ENCODE measurements around the gene DTNBP1. TPM values are rescaled to one million over a fixed set of nuclear protein-coding genes. Genes with fewer than 3 reads are reported as not detected.

DTNBP1 gene
- total and polyA plus RNA-seq, 2 experiments from 2014 or later, result 9.2 to 41.6 TPM

DNA sequence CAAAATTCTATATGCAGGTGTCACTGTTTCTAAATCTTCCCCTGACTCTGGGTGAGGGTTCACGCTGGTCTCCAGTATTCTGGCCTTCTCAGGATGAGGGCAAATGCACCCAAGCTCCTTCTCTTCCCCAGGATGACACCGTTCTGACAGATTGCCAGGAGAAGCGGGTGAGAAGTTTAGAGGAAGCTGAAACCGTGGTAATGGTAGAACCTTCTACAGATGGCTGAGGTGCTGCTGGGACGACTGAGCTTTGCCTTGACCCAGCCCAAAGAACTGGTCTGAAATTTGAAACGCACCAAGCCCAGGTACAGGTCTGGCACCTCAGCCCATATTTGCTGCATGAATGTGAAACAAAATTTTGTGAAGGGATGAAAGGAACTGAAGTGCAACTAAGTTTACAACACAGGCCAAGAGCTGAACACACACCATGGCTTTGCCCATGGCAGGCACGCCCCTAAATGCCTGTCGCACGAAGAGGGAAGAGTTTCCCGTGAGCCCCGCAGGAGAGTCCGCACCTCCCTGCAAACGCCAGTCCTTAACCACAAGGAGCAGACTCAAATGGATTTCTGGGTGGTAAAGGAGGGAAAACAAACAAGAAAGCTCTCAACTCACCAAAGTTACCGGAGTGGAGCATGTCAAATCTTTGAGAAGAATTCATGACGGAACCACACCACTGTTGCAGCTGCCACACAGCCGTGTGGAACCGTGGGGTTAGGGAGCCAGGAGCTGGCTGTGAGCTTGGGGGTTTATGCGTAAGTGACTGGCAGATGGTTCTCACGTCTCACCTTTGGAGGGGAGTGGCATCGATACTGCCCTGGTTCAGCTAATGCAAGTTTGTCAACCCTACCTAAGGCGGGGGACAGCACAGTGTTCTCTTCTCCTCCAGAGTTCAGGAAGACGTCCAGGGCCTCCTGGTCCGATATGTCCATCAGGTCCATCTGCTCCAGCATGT lies 138.9 kb downstream of the DTNBP1 start:
- TF ChIP-seq, protein P1, sequence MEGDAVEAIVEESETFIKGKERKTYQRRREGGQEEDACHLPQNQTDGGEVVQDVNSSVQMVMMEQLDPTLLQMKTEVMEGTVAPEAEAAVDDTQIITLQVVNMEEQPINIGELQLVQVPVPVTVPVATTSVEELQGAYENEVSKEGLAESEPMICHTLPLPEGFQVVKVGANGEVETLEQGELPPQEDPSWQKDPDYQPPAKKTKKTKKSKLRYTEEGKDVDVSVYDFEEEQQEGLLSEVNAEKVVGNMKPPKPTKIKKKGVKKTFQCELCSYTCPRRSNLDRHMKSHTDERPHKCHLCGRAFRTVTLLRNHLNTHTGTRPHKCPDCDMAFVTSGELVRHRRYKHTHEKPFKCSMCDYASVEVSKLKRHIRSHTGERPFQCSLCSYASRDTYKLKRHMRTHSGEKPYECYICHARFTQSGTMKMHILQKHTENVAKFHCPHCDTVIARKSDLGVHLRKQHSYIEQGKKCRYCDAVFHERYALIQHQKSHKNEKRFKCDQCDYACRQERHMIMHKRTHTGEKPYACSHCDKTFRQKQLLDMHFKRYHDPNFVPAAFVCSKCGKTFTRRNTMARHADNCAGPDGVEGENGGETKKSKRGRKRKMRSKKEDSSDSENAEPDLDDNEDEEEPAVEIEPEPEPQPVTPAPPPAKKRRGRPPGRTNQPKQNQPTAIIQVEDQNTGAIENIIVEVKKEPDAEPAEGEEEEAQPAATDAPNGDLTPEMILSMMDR (IDR thresholded peaks at IDR 0.05; ENCODE audit: low read depth, low read length), result no peak
- no peak for DNase-seq (ENCODE audit: low read depth in 1 of 2, low spot score in 1 of 2)
- H3K36me3 ChIP-seq, result peaks cover 13% of the 10 kb centered on the region
- H3K27ac ChIP-seq, result peak overlapping the region; percentile 37
- no peaks in the 10 kb centered on the region for H3K4me1 ChIP-seq (ENCODE audit: low read depth)
- no peaks in the 10 kb centered on the region for H3K27me3 ChIP-seq
- H3K9me3 ChIP-seq (ENCODE audit: low read depth), result no peaks in the 10 kb centered on the region
- H3K4me3 ChIP-seq, result no peak overlapping the region

DNA sequence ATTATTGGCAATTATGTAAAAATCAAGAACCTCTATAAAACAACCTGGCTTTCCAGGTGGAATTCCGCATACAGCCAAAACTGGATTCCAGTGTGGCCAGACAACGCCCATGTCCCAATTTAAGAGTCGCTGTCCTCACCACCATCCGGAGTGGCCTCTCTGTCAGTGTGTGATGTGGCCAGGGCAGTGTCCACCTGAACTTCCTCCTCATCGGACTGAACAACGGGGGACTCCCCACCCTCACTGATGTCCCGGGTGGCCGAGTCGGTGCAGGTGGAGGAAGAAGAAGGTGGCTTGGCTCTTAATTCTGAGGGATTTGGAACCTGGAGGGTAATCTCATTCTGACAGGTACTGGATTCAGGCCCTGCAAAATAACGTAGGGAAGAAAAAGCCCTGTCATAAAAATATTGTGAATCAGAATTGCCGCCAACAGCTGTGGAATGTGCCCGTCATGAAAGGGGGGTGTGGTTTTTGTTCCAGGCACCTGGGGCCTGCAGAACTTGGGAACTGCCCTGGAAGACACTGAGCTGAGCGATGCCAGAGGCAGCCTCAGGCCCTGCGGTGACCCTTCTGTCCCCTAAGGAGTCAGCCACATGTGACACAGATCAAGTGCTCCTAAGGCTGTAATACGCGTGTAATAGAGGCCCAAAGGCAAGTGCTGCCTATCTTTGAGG lies 139.8 kb downstream of the DTNBP1 start:
- DNase-seq (ENCODE audit: low read depth in 1 of 2, low spot score in 1 of 2), result no peak
- Histone ChIP-seq H3K27ac (no peak overlapping the region), H3K9me3 (ENCODE audit: low read depth) (no peaks in the 10 kb centered on the region), H3K27me3 (no peaks in the 10 kb centered on the region), H3K36me3 (peaks cover 15% of the 10 kb centered on the region), H3K4me1 (ENCODE audit: low read depth) (no peaks in the 10 kb centered on the region), H3K4me3 (no peak overlapping the region)
- TF ChIP-seq, protein P1 (IDR thresholded peaks at IDR 0.05; ENCODE audit: low read depth, low read length), result no peak

DNA sequence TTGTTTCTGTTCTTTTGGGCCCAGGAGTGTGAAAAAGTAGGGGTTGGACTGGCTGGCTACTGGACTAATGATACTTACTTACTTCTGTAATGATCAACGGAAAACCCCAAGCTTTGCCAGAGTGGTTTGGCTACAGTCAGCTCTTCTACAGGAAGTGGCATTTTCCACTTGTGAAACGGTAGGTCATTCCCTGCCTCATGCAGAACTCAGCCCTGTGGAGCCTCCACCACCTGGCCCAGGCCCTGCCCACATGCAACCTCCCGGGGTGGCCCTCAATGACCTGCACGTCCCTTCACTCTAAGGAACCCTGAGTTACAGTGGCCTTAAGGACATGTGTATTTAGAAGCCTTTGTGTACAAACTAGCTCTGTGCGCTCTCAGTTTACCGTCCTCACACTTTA lies 140.4 kb downstream of the DTNBP1 start:
- TF ChIP-seq, protein P1 (IDR thresholded peaks at IDR 0.05; ENCODE audit: low read depth, low read length), result no peak
- Histone ChIP-seq H3K27ac (no peak overlapping the region), H3K4me1 (ENCODE audit: low read depth) (no peaks in the 10 kb centered on the region), H3K36me3 (peaks cover 18% of the 10 kb centered on the region), H3K9me3 (ENCODE audit: low read depth) (no peaks in the 10 kb centered on the region), H3K4me3 (no peak overlapping the region), H3K27me3 (no peaks in the 10 kb centered on the region)
- DNase-seq (ENCODE audit: low read depth in 1 of 2, low spot score in 1 of 2), result no peak

DNA sequence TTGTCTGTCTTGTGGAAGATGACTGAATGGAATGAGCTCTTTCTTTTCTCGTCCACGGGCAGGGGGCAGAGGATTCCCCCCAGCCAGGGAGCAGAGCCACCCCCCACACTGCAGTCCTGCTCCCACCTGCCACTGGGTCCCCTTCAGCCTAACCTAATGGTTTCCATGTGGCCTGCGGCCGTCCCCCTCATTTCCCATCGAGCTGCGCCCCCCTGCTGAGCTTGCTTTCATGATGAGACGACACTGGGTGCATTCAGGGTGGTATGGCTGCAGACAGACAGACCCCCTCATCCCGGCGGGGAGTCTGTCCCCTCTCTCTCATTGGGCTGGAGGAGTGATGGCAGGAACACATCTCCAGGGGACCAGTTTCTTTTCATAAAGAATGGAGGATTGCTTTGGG lies 140.8 kb downstream of the DTNBP1 start:
- Histone ChIP-seq H3K9me3 (ENCODE audit: low read depth) (no peaks in the 10 kb centered on the region), H3K27ac (no peak overlapping the region), H3K4me3 (no peak overlapping the region), H3K36me3 (peaks cover 18% of the 10 kb centered on the region), H3K27me3 (no peaks in the 10 kb centered on the region), H3K4me1 (ENCODE audit: low read depth) (no peaks in the 10 kb centered on the region)
- TF ChIP-seq, protein P1 (IDR thresholded peaks at IDR 0.05; ENCODE audit: low read depth, low read length), result no peak
- no peak for DNase-seq (ENCODE audit: low read depth in 1 of 2, low spot score in 1 of 2)

DNA sequence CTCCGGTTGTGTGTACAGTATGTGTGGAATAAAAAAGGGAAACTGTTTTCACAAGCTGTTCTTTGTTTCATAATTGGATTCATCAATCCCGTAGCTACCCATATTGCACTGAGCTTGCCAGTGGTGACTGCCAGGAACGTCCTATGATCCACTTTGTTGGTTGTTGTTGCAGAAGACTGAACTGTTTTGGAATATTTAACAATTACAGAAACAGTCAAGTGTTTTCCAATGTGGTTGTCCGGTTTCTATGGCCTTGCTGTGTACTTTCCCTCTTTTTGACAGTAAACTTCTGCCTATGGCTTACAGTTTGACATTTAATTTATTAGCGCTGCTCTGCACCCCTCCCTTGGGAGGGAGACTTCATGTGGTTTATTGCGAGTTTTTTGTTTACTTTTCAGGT lies 141.2 kb downstream of the DTNBP1 start:
- Histone ChIP-seq H3K4me1 (ENCODE audit: low read depth) (no peaks in the 10 kb centered on the region), H3K36me3 (peaks cover 18% of the 10 kb centered on the region), H3K27me3 (no peaks in the 10 kb centered on the region), H3K9me3 (ENCODE audit: low read depth) (no peaks in the 10 kb centered on the region), H3K27ac (no peak overlapping the region), H3K4me3 (no peak overlapping the region)
- TF ChIP-seq, protein P1 (IDR thresholded peaks at IDR 0.05; ENCODE audit: low read depth, low read length), result no peak
- no peak for DNase-seq (ENCODE audit: low read depth in 1 of 2, low spot score in 1 of 2)
